Endothelial cell (in vitro differentiated cells): ENCODE data around the gene GSTA4. TPM values are rescaled to one million over a fixed set of nuclear protein-coding genes. Genes with fewer than 3 reads are reported as not detected.
"Not testable (repeated sequence)": the region's sequence is repeated elsewhere in the genome, so short reads cannot be mapped to it uniquely, and the experiment has no call there.

Experiments used
- DNase-seq: peaks from one replicate; pipeline ENCODE4 v3.0.0; 2021; ENCODE audit warnings: low spot score
- H3K27ac Mint-ChIP-seq: one replicate; pipeline ENCODE4 v1.8.0; 2021; ENCODE audit warnings: mixed read lengths, inconsistent platforms; ENCODE audit not compliant: unreplicated experiment
- H3K27me3 Mint-ChIP-seq: one replicate; pipeline ENCODE4 v1.8.0; 2021; ENCODE audit warnings: mild to moderate bottlenecking, moderate library complexity, mixed read lengths, inconsistent platforms; ENCODE audit not compliant: unreplicated experiment
- H3K36me3 Mint-ChIP-seq: one replicate; pipeline ENCODE4 v1.8.0; 2021; ENCODE audit warnings: mild to moderate bottlenecking, low read depth, mixed read lengths, inconsistent platforms; ENCODE audit not compliant: unreplicated experiment
- H3K4me1 Mint-ChIP-seq: one replicate; pipeline ENCODE4 v1.8.0; 2021; ENCODE audit warnings: mild to moderate bottlenecking, mixed read lengths, inconsistent platforms; ENCODE audit not compliant: unreplicated experiment
- H3K4me3 Mint-ChIP-seq: one replicate; pipeline ENCODE4 v1.8.0; 2021; ENCODE audit warnings: mild to moderate bottlenecking, mixed read lengths, inconsistent platforms; ENCODE audit not compliant: unreplicated experiment
- H3K9me3 Mint-ChIP-seq: one replicate; pipeline ENCODE4 v1.8.0; 2021; ENCODE audit warnings: mixed read lengths, inconsistent platforms; ENCODE audit not compliant: unreplicated experiment
- long read RNA-seq: library from polyadenylated mRNA; unstranded; transcript quantifications from one replicate; pipeline ENCODE4 v2.0.0, GENCODE V29; 2020; ENCODE audit not compliant: unreplicated experiment
- total RNA-seq: library from RNA; stranded (reverse); fragmentation: NEBNext Ultra II Directional; extraction: Animal tissue kit (Norgen Biotek cat#: 25700); gene quantifications from one replicate; pipeline ENCODE4 v1.2.1, GENCODE V29; 2021; ENCODE audit not compliant: unreplicated experiment
- TF ChIP-seq, protein P1 (sequence below): fragments of 200-600 bp; sonication (generic); IDR thresholded peaks from one replicate; pipeline ENCODE4 v1.5.0; 2021; ENCODE audit warnings: antibody characterized with exemption; ENCODE audit not compliant: unreplicated experiment

Gene GSTA4, protein sequence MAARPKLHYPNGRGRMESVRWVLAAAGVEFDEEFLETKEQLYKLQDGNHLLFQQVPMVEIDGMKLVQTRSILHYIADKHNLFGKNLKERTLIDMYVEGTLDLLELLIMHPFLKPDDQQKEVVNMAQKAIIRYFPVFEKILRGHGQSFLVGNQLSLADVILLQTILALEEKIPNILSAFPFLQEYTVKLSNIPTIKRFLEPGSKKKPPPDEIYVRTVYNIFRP
- 16.2 TPM for total RNA-seq
- long read RNA-seq, transcript GSTA4-203 (7 exons, 1,334 nt) = major isoform, 14 of 16 reads
- long read RNA-seq, partial matches to known transcripts = 1 of 16 reads
- long read RNA-seq, other reads (novel, unspliced or antisense) = 1 of 16 reads

DNA sequence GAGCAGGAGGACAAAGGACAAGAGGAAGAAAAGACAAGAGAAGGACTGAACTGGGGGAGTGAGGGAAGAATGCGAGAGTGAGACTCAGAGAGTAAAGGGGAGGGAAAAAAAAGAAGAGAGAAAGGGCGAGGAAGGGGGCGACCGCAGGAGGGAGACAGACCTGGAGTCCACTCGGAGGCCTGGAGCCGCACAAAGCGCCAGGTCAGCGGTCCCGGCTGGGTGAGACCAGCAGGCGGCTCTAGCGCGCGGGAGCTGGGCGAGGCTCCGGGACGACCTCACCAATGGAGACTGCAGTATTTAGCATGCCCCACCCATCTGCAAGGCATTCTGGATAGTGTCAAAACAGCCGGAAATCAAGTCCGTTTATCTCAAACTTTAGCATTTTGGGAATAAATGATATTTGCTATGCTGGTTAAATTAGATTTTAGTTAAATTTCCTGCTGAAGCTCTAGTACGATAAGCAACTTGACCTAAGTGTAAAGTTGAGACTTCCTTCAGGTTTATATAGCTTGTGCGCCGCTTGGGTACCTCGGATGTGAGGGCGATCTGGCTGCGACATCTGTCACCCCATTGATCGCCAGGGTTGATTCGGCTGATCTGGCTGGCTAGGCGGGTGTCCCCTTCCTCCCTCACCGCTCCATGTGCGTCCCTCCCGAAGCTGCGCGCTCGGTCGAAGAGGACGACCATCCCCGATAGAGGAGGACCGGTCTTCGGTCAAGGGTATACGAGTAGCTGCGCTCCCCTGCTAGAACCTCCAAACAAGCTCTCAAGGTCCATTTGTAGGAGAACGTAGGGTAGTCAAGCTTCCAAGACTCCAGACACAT, at the start of gene GSTA4:
TSS of gene GSTA4 (minus strand) at position 196 of the 824 bp plus-strand sequence. CDS start 1,041 bp downstream, outside the sequence.
- DNase-seq = peak; percentile 97
- H3K9me3 Mint-ChIP-seq, H3K36me3 Mint-ChIP-seq: not testable (repeated sequence)
- Mint-ChIP-seq H3K4me3 (peak within 1 kb of the TSS; percentile 96), H3K27me3 (peaks cover 17% of the 10 kb centered on the region), H3K27ac (peak within 1 kb of the TSS; percentile 99), H3K4me1 (peaks cover 31% of the 10 kb centered on the region)
- TF ChIP-seq, protein P1, sequence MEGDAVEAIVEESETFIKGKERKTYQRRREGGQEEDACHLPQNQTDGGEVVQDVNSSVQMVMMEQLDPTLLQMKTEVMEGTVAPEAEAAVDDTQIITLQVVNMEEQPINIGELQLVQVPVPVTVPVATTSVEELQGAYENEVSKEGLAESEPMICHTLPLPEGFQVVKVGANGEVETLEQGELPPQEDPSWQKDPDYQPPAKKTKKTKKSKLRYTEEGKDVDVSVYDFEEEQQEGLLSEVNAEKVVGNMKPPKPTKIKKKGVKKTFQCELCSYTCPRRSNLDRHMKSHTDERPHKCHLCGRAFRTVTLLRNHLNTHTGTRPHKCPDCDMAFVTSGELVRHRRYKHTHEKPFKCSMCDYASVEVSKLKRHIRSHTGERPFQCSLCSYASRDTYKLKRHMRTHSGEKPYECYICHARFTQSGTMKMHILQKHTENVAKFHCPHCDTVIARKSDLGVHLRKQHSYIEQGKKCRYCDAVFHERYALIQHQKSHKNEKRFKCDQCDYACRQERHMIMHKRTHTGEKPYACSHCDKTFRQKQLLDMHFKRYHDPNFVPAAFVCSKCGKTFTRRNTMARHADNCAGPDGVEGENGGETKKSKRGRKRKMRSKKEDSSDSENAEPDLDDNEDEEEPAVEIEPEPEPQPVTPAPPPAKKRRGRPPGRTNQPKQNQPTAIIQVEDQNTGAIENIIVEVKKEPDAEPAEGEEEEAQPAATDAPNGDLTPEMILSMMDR = peak; percentile 58

DNA sequence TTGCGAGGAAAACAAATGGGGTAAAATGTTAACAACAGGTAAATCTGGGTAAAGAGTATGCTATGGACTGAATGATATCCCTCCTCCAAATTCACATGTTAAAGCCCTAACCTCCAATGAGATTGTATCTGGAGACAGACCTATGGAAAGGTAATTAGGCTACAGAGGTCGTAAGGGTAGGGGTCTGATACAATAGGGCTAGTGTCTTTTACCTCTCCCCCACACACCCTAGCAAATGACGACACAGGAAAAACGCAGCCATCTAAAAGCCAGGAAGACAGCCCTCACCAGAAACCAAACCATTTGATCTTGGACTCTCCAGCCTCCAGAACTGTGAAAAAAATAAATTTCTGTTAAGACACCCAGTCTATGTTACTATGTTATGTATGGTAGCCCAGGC, 49.5 kb upstream of the GSTA4 start:
- H3K27ac Mint-ChIP-seq = no peak overlapping the region
- H3K4me3 Mint-ChIP-seq = no peak overlapping the region
- no peaks in the 10 kb centered on the region for H3K27me3 Mint-ChIP-seq
- peaks cover 12% of the 10 kb centered on the region for H3K36me3 Mint-ChIP-seq
- TF ChIP-seq, protein P1 = no peak
- peaks cover 18% of the 10 kb centered on the region for H3K4me1 Mint-ChIP-seq
- no peaks in the 10 kb centered on the region for H3K9me3 Mint-ChIP-seq
- no peak for DNase-seq

DNA sequence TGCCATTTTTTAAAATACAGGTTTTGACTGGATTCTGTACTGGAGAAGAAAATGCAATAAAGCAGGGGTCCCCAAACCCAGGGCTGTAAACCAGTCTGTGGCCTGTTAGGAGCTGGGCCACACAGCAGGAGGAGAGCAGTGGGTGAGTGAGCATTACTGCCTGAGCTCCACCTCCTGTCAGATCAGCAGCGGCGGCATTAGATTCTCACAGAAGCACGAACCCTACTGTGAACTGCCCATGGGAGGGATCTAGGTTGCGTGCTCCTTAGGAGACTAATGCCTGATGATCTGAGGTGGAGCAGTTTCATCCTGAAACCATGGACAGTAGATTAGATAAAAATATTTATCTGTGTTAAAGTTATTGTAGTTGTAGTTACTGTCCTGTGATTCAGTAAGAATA, 49.0 kb upstream of the GSTA4 start:
- H3K4me1 Mint-ChIP-seq = peaks cover 15% of the 10 kb centered on the region
- no peak overlapping the region for H3K4me3 Mint-ChIP-seq
- no peaks in the 10 kb centered on the region for H3K27me3 Mint-ChIP-seq
- TF ChIP-seq, protein P1 = no peak
- DNase-seq = peak; percentile 15
- peaks cover 17% of the 10 kb centered on the region for H3K36me3 Mint-ChIP-seq
- peak overlapping the region; percentile 14 for H3K27ac Mint-ChIP-seq
- no peaks in the 10 kb centered on the region for H3K9me3 Mint-ChIP-seq

DNA sequence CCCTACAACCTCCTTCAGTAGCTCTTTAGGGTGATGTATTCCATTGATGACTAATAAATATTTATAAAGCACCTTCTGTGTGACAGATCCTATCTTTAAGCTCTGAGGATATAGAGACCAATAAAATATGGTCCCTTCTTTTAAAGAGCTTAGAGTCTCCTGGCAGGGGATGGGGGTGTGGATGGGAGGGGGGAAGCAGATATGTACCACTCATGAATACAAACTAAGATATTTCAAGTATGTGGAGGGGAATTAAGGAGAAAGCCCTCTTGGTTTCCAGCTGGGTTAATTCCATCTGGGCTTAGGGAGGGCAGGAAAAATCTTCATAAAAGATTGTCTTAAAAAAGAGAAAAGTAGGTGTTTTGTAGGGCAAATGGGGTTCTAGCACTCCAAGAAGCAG, 48.5 kb upstream of the GSTA4 start:
- H3K4me1 Mint-ChIP-seq = peaks cover 15% of the 10 kb centered on the region
- no peaks in the 10 kb centered on the region for H3K9me3 Mint-ChIP-seq
- DNase-seq = no peak
- H3K36me3 Mint-ChIP-seq = peaks cover 20% of the 10 kb centered on the region
- peak overlapping the region; percentile 14 for H3K27ac Mint-ChIP-seq
- no peaks in the 10 kb centered on the region for H3K27me3 Mint-ChIP-seq
- no peak overlapping the region for H3K4me3 Mint-ChIP-seq
- TF ChIP-seq, protein P1 = no peak

DNA sequence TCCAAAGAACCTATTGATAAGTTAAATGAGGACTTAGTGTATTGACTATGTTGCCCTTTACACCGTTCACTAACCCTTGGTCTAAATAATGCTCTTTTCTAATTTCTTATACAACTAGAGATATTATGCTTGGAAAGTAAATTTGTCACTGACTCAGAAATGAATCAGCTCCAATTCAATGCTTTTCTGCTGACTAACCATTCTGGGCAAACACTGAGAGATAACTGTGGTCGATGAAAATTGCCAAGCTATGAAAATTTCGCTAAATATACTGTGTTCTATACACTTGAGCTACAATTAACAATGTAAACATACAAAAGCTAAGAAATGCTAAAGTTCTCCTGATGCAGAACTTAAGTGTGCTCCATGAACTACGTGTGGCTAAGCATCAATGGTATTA, 47.0 kb upstream of the GSTA4 start:
- Mint-ChIP-seq H3K4me3 (no peak overlapping the region), H3K36me3 (peaks cover 20% of the 10 kb centered on the region), H3K4me1 (peaks cover 15% of the 10 kb centered on the region), H3K27me3 (no peaks in the 10 kb centered on the region), H3K27ac (no peak overlapping the region), H3K9me3 (no peaks in the 10 kb centered on the region)
- TF ChIP-seq, protein P1 = no peak
- no peak for DNase-seq
